Measurements from ENCODE around the gene CHRM4.
"Not testable (repeated sequence)": the region's sequence is repeated elsewhere in the genome, so short reads cannot be mapped to it uniquely, and the experiment has no call there.

CHRM4 gene

DNA sequence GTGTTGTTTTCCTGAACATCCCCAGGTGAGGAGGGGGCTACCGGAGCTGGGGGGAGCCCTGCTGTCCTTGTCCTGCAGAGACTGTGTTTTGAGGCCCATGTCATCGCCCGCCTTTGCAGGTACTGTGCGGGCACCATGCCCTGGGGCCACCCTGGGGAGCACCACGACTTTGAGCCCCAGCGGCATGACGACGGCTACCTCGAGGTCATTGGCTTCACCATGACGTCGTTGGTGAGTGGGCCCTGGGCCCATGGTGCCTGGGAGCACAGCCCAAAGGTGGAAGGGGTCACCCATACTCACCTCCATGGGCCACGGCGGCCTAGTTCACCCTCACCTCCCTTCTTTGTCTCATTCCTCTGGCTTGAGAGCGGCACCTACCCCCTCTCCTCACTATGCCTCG, 16.8 kb downstream of the CHRM4 start:
- no peak overlapping the region for H3K4me3 ChIP-seq (ENCODE audit: low read depth, low read length)
- no peak for DNase-seq (ENCODE audit: low read depth)
- TF ChIP-seq, protein P1, sequence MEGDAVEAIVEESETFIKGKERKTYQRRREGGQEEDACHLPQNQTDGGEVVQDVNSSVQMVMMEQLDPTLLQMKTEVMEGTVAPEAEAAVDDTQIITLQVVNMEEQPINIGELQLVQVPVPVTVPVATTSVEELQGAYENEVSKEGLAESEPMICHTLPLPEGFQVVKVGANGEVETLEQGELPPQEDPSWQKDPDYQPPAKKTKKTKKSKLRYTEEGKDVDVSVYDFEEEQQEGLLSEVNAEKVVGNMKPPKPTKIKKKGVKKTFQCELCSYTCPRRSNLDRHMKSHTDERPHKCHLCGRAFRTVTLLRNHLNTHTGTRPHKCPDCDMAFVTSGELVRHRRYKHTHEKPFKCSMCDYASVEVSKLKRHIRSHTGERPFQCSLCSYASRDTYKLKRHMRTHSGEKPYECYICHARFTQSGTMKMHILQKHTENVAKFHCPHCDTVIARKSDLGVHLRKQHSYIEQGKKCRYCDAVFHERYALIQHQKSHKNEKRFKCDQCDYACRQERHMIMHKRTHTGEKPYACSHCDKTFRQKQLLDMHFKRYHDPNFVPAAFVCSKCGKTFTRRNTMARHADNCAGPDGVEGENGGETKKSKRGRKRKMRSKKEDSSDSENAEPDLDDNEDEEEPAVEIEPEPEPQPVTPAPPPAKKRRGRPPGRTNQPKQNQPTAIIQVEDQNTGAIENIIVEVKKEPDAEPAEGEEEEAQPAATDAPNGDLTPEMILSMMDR (IDR thresholded peaks at IDR 0.05; ENCODE audit: low read depth, low read length, missing control alignments): no peak

DNA sequence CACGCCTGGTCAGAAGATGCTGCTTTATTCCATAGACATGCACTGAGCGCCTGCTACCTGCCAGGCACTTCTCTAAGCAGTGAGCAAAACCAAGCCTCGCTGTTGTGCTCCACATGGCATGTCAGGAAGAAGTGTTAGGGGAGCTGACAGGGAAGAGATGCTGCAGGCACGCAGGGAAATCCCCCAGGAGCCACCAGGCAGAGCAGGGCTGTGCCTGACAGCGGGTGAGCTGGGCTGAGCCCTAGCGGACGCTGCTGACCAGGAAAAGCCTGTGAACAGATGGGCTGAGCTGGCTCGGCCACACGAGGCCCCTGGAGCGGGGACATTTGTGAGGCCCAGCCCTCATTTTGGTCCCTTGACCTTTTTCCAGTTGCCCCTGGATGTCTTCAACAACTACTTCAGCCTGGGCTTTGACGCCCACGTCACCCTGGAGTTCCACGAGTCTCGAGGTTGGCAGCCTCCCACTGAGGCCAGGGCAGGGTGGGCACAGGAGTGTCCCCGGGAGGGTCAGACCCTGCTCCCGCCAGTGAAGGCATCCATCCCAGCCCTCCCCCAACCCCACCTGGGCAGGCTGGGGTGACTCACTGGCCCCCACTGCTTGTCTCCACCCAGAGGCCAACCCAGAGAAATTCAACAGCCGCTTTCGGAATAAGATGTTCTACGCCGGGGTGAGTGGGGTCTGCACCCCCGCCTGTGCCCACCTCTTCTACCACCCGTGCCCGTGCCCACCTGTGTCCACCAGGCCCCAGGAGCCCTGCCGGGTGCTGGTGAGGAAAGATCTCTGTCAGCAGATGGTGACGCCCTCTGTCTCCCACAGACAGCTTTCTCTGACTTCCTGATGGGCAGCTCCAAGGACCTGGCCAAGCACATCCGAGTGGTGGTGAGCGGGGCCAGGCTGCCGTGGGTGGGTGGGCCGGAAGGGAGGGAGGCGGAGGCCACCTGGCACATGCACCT, 17.5 kb downstream of the CHRM4 start:
- TF ChIP-seq, protein P1 (IDR thresholded peaks at IDR 0.05; ENCODE audit: low read depth, low read length, missing control alignments): no peak
- H3K4me3 ChIP-seq (ENCODE audit: low read depth, low read length): no peak overlapping the region
- DNase-seq (ENCODE audit: low read depth): no peak

DNA sequence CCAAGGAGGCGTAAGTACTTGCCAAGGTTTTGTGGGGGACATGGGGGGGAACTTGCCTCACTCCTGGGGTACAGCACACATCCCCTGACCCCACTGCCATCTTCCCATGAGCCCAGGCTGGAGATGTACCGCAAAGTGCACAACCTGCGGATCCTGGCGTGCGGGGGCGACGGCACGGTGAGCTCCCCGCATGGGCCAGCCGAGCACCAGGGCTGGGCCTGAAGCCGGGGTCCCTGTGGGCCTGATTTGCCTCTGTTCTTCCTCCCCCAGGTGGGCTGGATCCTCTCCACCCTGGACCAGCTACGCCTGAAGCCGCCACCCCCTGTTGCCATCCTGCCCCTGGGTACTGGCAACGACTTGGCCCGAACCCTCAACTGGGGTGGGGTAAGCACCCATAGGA, 19.1 kb downstream of the CHRM4 start:
- DNase-seq (ENCODE audit: low read depth); H3K4me3 ChIP-seq (ENCODE audit: low read depth, low read length): not testable (repeated sequence)

DNA sequence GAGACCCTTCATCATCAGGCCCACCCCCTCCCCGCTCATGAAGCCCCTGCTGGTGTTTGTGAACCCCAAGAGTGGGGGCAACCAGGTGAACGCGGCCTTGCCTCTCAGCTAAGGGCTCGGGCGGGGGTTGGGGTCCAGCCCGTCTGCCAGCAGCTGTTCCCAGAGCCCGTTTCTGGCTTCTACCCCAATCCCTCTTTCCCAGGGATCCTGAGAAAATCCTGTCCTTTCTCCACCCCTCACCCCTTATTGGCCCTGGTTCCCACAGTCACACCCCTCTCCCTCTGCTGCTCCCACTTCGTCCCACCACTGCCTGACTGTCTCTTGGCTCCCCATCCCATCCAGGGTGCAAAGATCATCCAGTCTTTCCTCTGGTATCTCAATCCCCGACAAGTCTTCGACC, 19.5 kb downstream of the CHRM4 start:
- H3K4me3 ChIP-seq (ENCODE audit: low read depth, low read length): no peak overlapping the region
- TF ChIP-seq, protein P1 (IDR thresholded peaks at IDR 0.05; ENCODE audit: low read depth, low read length, missing control alignments): no peak
- DNase-seq (ENCODE audit: low read depth): no peak

DNA sequence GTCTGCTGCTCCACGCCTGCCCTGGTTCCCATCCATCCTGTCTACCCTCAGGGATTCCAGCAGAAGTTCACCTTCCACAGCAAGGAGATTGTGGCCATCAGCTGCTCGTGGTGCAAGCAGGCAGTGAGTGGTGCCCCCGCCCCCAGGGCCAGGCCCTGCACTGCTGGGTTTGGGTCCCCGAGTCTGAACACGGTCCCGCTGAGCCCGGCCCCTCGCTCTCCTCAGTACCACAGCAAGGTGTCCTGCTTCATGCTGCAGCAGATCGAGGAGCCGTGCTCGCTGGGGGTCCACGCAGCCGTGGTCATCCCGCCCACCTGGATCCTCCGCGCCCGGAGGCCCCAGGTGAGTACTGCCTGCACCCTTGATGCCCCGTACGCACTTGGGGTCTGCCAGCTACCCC, 20.3 kb downstream of the CHRM4 start:
- DNase-seq (ENCODE audit: low read depth); H3K4me3 ChIP-seq (ENCODE audit: low read depth, low read length): not testable (repeated sequence)

DNA sequence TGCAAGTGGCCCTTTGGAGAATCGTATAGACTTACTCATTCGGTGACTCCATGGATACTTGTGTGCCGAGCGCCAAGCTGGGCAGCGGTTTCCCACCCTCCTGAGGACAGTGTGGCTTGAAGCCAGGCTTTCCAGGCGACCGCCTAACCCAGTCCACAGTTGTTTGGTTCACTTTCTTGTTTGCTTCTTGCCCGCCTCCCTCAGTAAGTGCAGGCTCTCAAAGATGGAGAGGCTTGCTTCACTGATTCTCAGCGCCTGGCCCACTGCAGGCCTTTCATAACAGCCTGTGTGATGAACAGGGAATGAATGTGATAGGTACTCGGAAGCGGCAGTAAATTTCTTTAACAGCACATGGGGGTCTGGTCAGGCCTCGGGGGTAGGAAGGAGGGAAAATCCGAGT, 21.3 kb downstream of the CHRM4 start:
- TF ChIP-seq, protein P1 (IDR thresholded peaks at IDR 0.05; ENCODE audit: low read depth, low read length, missing control alignments): no peak
- no peak for DNase-seq (ENCODE audit: low read depth)
- H3K4me3 ChIP-seq (ENCODE audit: low read depth, low read length): no peak overlapping the region

DNA sequence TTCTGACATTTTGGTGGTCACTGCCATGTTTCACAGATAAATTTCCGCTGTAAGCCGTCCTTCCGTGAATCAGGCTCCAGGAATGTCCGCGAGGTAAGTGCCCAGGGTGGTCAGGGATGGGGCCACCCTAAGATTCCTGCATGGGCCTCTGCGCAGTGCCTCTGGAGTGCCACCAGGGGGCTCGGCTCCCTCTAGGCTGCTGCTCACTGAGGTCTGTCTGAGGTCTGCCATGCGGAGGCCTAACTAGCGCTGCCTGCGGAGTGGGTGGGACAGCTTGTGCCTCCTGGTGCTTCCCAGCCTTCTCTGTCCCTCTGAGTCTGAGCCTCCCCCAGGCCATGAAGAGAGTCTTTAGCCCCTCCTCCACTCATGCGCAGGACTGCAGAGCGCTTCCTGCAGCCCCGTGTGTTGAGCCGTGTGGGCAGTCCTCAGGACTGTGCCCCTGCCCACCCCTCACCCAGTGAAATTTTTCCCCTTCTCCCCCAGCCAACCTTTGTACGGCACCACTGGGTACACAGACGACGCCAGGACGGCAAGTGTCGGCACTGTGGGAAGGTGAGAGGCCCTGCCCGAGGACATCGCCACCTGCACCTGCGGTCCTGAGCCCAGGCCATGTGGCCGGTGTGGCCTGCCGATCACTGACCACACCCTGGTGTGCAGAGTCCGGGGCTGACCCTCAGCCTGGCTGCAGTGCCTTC, 22.0 kb downstream of the CHRM4 start:
- no peak for DNase-seq (ENCODE audit: low read depth)
- TF ChIP-seq, protein P1 (IDR thresholded peaks at IDR 0.05; ENCODE audit: low read depth, low read length, missing control alignments): peak; percentile 97
- no peak overlapping the region for H3K4me3 ChIP-seq (ENCODE audit: low read depth, low read length)

DNA sequence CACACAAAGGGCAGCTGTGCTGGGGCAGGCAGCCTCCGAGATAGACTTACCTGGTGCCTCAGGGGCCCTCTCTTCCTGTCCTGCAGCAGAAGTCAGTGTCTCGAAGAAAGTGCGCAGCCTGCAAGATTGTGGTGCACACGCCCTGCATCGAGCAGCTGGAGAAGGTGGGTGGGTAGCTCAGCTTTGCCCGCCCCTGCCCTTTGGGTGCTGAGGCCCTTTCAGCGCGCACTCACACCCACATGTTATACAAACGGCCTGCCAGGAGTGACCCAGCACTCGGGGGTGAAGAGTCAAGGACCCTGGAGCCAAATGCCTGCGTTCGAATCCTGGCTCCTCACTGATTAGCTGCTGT, 23.7 kb downstream of the CHRM4 start:
- no peak for DNase-seq (ENCODE audit: low read depth)
- no peak overlapping the region for H3K4me3 ChIP-seq (ENCODE audit: low read depth, low read length)
- TF ChIP-seq, protein P1 (IDR thresholded peaks at IDR 0.05; ENCODE audit: low read depth, low read length, missing control alignments): no peak
